OCI-M2 (cell line): ENCODE measurements around the gene CAMKMT.
A peak's percentile ranks its signal among the peaks of the same experiment; 100 is the strongest.

Experiments
- DNase-seq: peaks from one replicate; lab custom pipeline; 2025; ENCODE audit not compliant: unreplicated experiment; lab: John Stamatoyannopoulos, UW

Gene CAMKMT

GRCh38 chr2:44442019-44442418, 80.3 kb downstream of the CAMKMT start:
- DNase-seq: no peak

DNA sequence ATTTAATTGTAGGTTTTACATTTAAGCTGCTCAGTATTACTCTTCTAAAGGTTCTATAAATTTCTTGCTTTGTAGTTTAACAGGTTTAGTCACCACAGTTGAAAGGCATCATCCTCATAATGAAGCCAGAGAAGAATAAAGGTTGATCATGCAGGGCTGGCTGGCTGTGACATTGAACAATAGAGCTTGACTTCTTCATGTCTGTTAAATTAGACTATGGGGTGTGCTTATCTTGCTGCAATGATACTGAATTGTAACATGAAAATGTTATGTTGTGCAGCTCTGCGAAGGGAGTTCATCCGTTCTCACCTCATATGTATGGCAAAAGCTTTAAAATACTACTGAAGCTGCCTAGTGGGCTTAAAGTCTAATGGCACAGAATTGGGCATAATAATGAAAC, 81.8 kb downstream of the CAMKMT start:
- DNase-seq: no peak

- no peak for DNase-seq
Measured at GRCh38 chr2:44444881-44445280, 83.1 kb downstream of the CAMKMT start.

- no peak for DNase-seq
Measured at GRCh38 chr2:44448860-44449527, 87.2 kb downstream of the CAMKMT start.

- no peak for DNase-seq
Measured at GRCh38 chr2:44450082-44450481, 88.3 kb downstream of the CAMKMT start.

GRCh38 chr2:44450806-44451205, 89.1 kb downstream of the CAMKMT start:
- DNase-seq: no peak

DNA sequence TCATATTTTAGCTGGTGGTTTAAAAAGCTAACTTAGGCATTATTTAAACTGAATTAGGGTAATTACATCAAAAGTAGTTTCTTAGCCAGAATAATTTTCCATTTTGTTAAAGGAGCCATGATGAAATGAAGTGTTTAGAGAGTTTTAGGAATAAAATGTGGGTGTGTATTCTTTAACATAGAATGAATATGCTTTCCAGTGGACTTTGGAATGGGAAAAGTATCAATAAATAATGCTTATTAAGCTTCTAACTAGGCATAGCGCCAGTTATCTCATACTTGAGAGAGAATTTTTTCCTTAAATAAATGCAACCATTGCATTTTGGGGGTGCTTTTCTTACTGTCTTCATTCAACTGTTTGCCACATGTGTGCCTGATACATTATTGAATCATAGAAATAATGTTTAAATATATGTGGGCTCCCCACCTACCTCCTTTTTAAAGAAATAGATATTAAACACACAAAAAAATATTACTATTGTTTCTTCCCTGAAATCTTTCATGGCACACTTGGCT, 90.4 kb downstream of the CAMKMT start:
- no peak for DNase-seq

GRCh38 chr2:44453259-44453658, 91.5 kb downstream of the CAMKMT start:
- DNase-seq: no peak

GRCh38 chr2:44455877-44456276, 94.1 kb downstream of the CAMKMT start:
- DNase-seq: no peak

- no peak for DNase-seq
Measured at GRCh38 chr2:44456946-44457345, 95.2 kb downstream of the CAMKMT start.

- DNase-seq: no peak
Measured at GRCh38 chr2:44459739-44460138, 98.0 kb downstream of the CAMKMT start.

GRCh38 chr2:44462934-44463849, 101.4 kb downstream of the CAMKMT start:
- DNase-seq: no peak

- no peak for DNase-seq
Measured at GRCh38 chr2:44464437-44464836, 102.7 kb downstream of the CAMKMT start.

DNA sequence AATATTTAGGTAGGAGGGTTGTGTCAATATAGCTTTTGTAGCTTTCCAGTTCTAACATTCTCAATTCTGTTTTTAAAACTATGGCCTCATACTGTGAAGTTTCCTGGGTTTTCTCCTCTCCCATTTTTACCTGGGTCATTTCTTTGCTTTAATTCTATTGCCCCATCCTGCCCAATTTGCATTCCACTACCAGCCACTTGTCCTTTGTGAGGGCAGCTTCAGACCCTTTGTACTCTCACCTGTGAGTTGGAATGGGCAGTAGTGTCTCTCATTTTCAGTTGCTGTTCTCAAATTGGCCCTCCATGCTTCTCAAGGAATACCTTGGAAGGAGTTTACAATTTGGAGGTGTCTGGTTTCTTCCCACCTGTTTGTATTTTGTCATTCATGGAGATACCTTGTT, 108.4 kb downstream of the CAMKMT start:
- DNase-seq: no peak

- DNase-seq: no peak
Measured at GRCh38 chr2:44477657-44478414, 116.1 kb downstream of the CAMKMT start.

DNA sequence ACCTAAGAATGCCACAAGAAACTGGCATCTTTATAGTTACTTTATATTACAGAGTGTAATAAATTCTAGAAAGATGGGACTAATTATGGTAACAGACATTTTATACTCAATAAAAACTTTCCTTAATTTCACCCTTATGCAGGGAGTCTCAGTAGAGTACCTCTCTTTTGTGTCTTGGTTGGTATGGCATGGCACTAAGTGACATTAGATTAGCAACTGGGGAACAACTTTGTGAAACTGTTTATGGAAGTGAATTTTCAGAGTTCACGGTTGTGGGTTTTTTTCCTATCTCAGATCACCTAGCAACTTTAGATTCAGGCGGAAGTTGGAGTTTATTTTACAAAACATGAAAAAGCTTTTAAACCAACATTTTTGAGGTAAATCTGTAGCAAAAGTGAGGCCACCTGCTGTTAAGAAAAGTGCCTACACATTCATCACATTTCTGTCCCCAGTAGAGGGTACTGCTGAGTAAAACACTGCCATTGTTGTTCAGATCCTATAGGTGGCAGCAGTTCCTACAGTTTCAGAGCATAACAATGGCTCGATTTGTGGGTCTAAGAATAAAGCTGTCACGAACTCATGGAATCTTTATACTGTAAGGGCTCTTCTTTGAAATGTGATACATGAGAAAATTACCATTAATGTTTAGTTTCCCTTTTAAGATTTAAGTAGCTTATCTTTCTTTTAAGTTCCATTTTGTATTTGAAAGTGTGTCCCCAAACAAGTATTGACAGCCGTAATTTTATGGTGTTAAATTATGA, 117.6 kb downstream of the CAMKMT start:
- peak; percentile 42 for DNase-seq

- DNase-seq: no peak
Measured at GRCh38 chr2:44480068-44480467, 118.3 kb downstream of the CAMKMT start.

DNA sequence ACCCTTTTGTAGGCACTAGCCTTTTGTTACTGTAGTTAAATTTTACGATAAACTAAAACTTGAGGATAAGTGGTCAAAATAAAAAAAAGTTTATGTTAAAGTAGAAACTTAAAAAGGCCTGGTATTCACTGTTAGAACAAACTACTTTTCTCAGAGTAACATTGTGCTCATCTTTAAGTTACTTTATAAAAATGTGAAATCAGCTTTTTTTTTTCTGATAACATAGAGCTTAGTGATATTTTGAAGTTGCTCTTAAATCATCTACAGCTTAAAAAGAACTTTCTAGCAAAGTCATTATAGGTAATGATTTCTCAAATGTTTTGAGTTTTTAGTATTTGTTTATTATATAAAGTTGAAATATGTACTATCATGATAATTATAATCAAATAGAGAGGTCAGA, 125.3 kb downstream of the CAMKMT start:
- no peak for DNase-seq

- DNase-seq: no peak
Measured at GRCh38 chr2:44490726-44491125, 129.0 kb downstream of the CAMKMT start.

DNA sequence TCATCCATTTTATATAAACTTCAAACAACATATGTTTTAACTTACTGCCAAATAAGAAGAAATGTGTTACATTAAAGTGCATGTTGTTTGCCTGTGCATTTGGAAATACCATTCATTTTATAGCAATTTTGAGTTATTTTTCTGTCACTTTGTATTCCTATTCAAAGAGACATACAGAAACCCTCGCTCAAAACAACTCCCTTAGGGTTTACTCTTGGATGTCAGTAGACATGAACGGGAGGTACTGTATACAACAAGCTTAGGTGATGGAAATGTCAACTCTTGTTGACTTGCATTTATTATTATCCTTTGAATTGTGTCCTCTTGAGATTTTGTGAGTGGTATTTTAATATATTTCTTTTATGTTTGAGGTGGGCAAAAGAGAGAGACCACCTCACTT, 132.3 kb downstream of the CAMKMT start:
- DNase-seq: no peak

- DNase-seq: no peak
Measured at GRCh38 chr2:44495035-44495434, 133.3 kb downstream of the CAMKMT start.
